Fibroblast of lung (primary cell): Measurements from ENCODE around the gene ANKMY1. TPM values are rescaled to one million over a fixed set of nuclear protein-coding genes. Genes with fewer than 3 reads are reported as not detected.
"Not testable (repeated sequence)": the region's sequence is repeated elsewhere in the genome, so short reads cannot be mapped to it uniquely, and the experiment has no call there.

Source experiments
- DNase-seq, 2 donors: peaks; one replicate each; pipeline versions ENCODE4 v3.0.0 to v3.0.0-alpha.2; 2010; ENCODE audit warnings: low read depth in 2 of 2
- H2AFZ ChIP-seq: 2 replicates; pipeline ENCODE4 v1.5.1; 2012; ENCODE audit warnings: low read length, control low read depth, inconsistent platforms
- H3K27ac ChIP-seq: 2 replicates; pipeline ENCODE4 v1.5.1; 2011; ENCODE audit warnings: low read length, control low read depth; ENCODE audit not compliant: insufficient read depth
- H3K27me3 ChIP-seq: 2 replicates; pipeline ENCODE4 v1.5.1; 2011; ENCODE audit warnings: mild to moderate bottlenecking, low read length; ENCODE audit not compliant: control insufficient read depth, insufficient read depth
- H3K36me3 ChIP-seq: 2 replicates; pipeline ENCODE4 v1.5.1; 2011; ENCODE audit warnings: low read length; ENCODE audit not compliant: control insufficient read depth, insufficient read depth
- H3K4me1 ChIP-seq: 2 replicates; pipeline ENCODE4 v1.5.1; 2011; ENCODE audit warnings: low read length; ENCODE audit not compliant: control insufficient read depth, insufficient read depth; ENCODE audit errors: extremely low read depth
- H3K4me2 ChIP-seq: 2 replicates; pipeline ENCODE4 v1.5.1; 2011; ENCODE audit warnings: low read length, control low read depth; ENCODE audit not compliant: insufficient read depth; ENCODE audit errors: extremely low read depth
- H3K4me3 ChIP-seq, 4 experiments: fragments of 200-600 bp in 1 of 4; sonication (generic) in 1 of 4; replicated peaks in 1 of 4; 2 replicates each; pipeline ENCODE4 v1.5.1; 2011 to 2016; ENCODE audit warnings: low read length in 4 of 4, low read depth in 3 of 4, mild to moderate bottlenecking in 3 of 4, control low read depth in 2 of 4, inconsistent platforms in 1 of 4, mixed read lengths in 1 of 4; ENCODE audit not compliant: insufficient read depth in 1 of 4; ENCODE audit errors: control extremely low read depth in 1 of 4
- H3K79me2 ChIP-seq: 2 replicates; pipeline ENCODE4 v1.5.1; 2012; ENCODE audit warnings: mild to moderate bottlenecking, low read length, inconsistent platforms; ENCODE audit not compliant: control insufficient read depth, insufficient read depth
- H3K9ac ChIP-seq: 2 replicates; pipeline ENCODE4 v1.5.1; 2011; ENCODE audit warnings: mild to moderate bottlenecking, low read length, control low read depth; ENCODE audit not compliant: insufficient read depth
- H3K9me3 ChIP-seq: 2 replicates; pipeline ENCODE4 v1.5.1; 2012; ENCODE audit warnings: low read depth, low read length; ENCODE audit not compliant: control insufficient read depth, insufficient read depth
- H4K20me1 ChIP-seq: 2 replicates; pipeline ENCODE4 v1.5.1; 2011; ENCODE audit warnings: low read length; ENCODE audit not compliant: control insufficient read depth, insufficient read depth; ENCODE audit errors: extremely low read depth
- CTCF ChIP-seq, 2 donors: IDR thresholded peaks in 1 of 2; conservative IDR thresholded peaks in 1 of 2; 1 replicate in 1 of 2; 2 replicates in 1 of 2; pipeline ENCODE4 v1.5.1; 2011 to 2012; ENCODE audit warnings: low read length in 2 of 2, control low read depth in 1 of 2, inconsistent platforms in 1 of 2, low read depth in 1 of 2, mild to moderate bottlenecking in 1 of 2
- EZH2 ChIP-seq: IDR thresholded peaks from 2 replicates; pipeline ENCODE4 v1.5.1; 2012; ENCODE audit warnings: low read length, control low read depth, mild to moderate bottlenecking; ENCODE audit errors: missing control alignments
- polyA plus RNA-seq, 2 donors: library from polyadenylated mRNA; depleted of rRNA in 1 of 2; stranded (reverse) in 1 of 2; unstranded in 1 of 2; fragments of >200 nt; gene quantifications; 2 replicates each; pipeline ENCODE4 v1.2.1, GENCODE V29; 2011 to 2012; ENCODE audit warnings: missing spikeins in 1 of 2
- total RNA-seq: library from RNA; depleted of rRNA; stranded (reverse); fragments of >200 nt; gene quantifications from 2 replicates; pipeline ENCODE4 v1.2.1, GENCODE V29; 2014

Gene ANKMY1
- total and polyA plus RNA-seq, 2 donors (not counting 1 experiment from before 2014, with no cell fraction given), result 2.8 to 7.4 TPM

- Histone ChIP-seq H3K79me2 (peaks cover 5% of the 10 kb centered on the region), H2AFZ (peak overlapping the region; percentile 62), H4K20me1 (no peaks in the 10 kb centered on the region), H3K4me1 (peaks cover 26% of the 10 kb centered on the region), H3K9me3 (no peaks in the 10 kb centered on the region), H3K27ac (peak overlapping the region; percentile 27), H3K4me3 (peak overlapping the region in 1 of 4 experiments; percentile 34), H3K36me3 (no peaks in the 10 kb centered on the region), H3K9ac (peak overlapping the region; percentile 30), H3K4me2 (peak overlapping the region; percentile 23), H3K27me3 (no peaks in the 10 kb centered on the region)
- TF ChIP-seq EZH2 (no peak), CTCF (conservative IDR thresholded peaks at IDR 0.05 in 1 of 2, IDR thresholded peaks at IDR 0.05 in 1 of 2; ENCODE audit: low read depth in 1 of 2, low read length in 2 of 2) (no peak)
- DNase-seq, result peak in 1 of 2 donors; percentile 71
These were observed 7.8 kb upstream of the ANKMY1 start for GRCh38 chr2:240565333-240566202.

GRCh38 chr2:240564561-240565332 lies 7.0 kb upstream of the ANKMY1 start:
- Histone ChIP-seq H3K27ac (no peak overlapping the region), H3K79me2 (peaks cover 4% of the 10 kb centered on the region), H2AFZ (no peak overlapping the region), H3K4me2 (no peak overlapping the region), H3K36me3 (no peaks in the 10 kb centered on the region), H3K9ac (no peak overlapping the region), H3K4me1 (peaks cover 26% of the 10 kb centered on the region), H3K9me3 (no peaks in the 10 kb centered on the region), H3K4me3 (no peak overlapping the region), H3K27me3 (no peaks in the 10 kb centered on the region), H4K20me1 (no peaks in the 10 kb centered on the region)
- TF ChIP-seq EZH2, result no peak
- no peak for TF ChIP-seq CTCF (conservative IDR thresholded peaks at IDR 0.05 in 1 of 2, IDR thresholded peaks at IDR 0.05 in 1 of 2; ENCODE audit: low read depth in 1 of 2, low read length in 2 of 2)
- DNase-seq, result no peak

GRCh38 chr2:240563951-240564560 lies 6.3 kb upstream of the ANKMY1 start:
- peaks cover 22% of the 10 kb centered on the region for H3K4me1 ChIP-seq
- H2AFZ ChIP-seq, result no peak overlapping the region
- TF ChIP-seq CTCF (conservative IDR thresholded peaks at IDR 0.05 in 1 of 2, IDR thresholded peaks at IDR 0.05 in 1 of 2; ENCODE audit: low read depth in 1 of 2, low read length in 2 of 2) (no peak), EZH2 (no peak)
- no peak overlapping the region for H3K4me3 ChIP-seq
- H3K27ac ChIP-seq, result no peak overlapping the region
- no peaks in the 10 kb centered on the region for H4K20me1 ChIP-seq
- DNase-seq, result no peak
- peaks cover 4% of the 10 kb centered on the region for H3K79me2 ChIP-seq
- H3K9ac ChIP-seq, result no peak overlapping the region
- H3K9me3 ChIP-seq, result no peaks in the 10 kb centered on the region
- no peak overlapping the region for H3K4me2 ChIP-seq
- no peaks in the 10 kb centered on the region for H3K27me3 ChIP-seq
- no peaks in the 10 kb centered on the region for H3K36me3 ChIP-seq

GRCh38 chr2:240563231-240563630 lies 5.4 kb upstream of the ANKMY1 start:
- not testable (repeated sequence) for H3K79me2 ChIP-seq, H3K9ac ChIP-seq, H3K27me3 ChIP-seq, H2AFZ ChIP-seq, H3K27ac ChIP-seq, H4K20me1 ChIP-seq, DNase-seq, H3K9me3 ChIP-seq, H3K4me3 ChIP-seq, H3K4me2 ChIP-seq, H3K36me3 ChIP-seq
- peaks cover 22% of the 10 kb centered on the region for H3K4me1 ChIP-seq
